ENCODE data around the gene LFNG. TPM values are rescaled to one million over a fixed set of nuclear protein-coding genes. Genes with fewer than 3 reads are reported as not detected.

LFNG gene
- total and polyA plus RNA-seq, 9 of the 15 experiments (the other 6 are each of a cell fraction or from before 2014, with no cell fraction given): 0.03 to 0.89 (median 0.25) TPM; not detected in 1

DNA sequence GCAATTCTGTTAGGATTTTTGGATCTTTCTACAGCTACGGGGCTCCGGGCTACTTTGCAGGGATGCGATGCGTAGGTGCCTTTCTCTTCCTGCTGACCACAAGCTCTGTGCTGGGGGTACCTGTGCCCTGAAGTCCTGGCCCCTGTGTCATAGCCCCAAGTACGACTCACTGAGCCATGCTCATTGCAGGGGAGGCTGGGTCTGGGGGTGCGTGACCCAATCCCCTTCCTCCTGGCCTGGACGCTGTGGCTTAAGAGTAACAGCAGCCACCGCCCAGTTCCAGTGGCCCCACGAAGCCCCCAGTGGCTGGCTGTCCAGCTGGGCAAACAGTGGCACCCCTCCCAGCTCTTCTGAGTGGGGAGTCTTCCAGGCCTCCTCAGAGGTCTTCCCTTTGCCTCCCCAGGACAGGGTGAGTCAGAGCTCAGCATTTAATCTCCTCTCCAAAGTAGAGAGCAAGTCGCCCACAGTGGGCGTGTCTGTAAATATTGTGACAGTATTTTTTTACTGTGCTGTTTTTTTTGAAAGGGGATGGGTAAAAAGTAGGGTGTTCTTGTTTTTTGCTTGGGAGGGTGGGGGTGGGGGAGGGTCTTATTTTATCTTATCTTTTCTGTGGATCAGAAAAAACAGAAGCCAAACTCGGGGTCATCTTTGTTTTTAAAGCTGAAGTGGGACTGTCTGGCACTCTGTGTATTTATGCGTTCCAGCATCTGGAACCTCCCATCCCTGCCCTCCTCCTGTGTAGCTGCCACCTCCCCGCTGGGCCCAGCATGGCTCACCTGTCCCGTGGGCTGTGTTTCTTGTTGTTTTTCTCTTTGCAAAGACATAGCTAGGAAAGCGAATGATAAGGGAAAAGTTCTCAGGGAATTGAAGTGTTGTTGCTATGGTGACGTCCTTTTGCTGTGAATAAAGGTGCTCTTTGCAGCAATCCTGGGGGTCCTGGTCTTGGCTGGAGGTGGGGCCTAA lies 8.2 kb downstream of the LFNG start (continued):
- TF ChIP-seq, protein P1, sequence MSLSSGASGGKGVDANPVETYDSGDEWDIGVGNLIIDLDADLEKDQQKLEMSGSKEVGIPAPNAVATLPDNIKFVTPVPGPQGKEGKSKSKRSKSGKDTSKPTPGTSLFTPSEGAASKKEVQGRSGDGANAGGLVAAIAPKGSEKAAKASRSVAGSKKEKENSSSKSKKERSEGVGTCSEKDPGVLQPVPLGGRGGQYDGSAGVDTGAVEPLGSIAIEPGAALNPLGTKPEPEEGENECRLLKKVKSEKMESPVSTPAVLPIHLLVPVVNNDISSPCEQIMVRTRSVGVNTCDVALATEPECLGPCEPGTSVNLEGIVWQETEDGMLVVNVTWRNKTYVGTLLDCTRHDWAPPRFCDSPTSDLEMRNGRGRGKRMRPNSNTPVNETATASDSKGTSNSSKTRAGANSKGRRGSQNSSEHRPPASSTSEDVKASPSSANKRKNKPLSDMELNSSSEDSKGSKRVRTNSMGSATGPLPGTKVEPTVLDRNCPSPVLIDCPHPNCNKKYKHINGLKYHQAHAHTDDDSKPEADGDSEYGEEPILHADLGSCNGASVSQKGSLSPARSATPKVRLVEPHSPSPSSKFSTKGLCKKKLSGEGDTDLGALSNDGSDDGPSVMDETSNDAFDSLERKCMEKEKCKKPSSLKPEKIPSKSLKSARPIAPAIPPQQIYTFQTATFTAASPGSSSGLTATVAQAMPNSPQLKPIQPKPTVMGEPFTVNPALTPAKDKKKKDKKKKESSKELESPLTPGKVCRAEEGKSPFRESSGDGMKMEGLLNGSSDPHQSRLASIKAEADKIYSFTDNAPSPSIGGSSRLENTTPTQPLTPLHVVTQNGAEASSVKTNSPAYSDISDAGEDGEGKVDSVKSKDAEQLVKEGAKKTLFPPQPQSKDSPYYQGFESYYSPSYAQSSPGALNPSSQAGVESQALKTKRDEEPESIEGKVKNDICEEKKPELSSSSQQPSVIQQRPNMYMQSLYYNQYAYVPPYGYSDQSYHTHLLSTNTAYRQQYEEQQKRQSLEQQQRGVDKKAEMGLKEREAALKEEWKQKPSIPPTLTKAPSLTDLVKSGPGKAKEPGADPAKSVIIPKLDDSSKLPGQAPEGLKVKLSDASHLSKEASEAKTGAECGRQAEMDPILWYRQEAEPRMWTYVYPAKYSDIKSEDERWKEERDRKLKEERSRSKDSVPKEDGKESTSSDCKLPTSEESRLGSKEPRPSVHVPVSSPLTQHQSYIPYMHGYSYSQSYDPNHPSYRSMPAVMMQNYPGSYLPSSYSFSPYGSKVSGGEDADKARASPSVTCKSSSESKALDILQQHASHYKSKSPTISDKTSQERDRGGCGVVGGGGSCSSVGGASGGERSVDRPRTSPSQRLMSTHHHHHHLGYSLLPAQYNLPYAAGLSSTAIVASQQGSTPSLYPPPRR (CRISPR knock-in tag; IDR thresholded peaks at IDR 0.05; ENCODE audit: borderline replicate concordance): no peak
- TF ChIP-seq ZKSCAN3 (CRISPR knock-in tag; IDR thresholded peaks at IDR 0.05) (no peak), NR2C2 (CRISPR knock-in tag; IDR thresholded peaks at IDR 0.05) (no peak), NR2C2 (tag; IDR thresholded peaks at IDR 0.05) (no peak), ZNF699 (CRISPR knock-in tag; IDR thresholded peaks at IDR 0.05; ENCODE audit: insufficient replicate concordance) (no peak), ZNF12 (CRISPR knock-in tag; IDR thresholded peaks at IDR 0.05) (no peak), CBFA2T3 (IDR thresholded peaks at IDR 0.05) (0 out of 2 replicates have a peak, but pooled peaks have one; percentile 13), NCOA6 (IDR thresholded peaks at IDR 0.05) (no peak), ZNF766 (CRISPR knock-in tag; conservative IDR thresholded peaks at IDR 0.05) (no peak)
- TF ChIP-seq, protein P2, sequence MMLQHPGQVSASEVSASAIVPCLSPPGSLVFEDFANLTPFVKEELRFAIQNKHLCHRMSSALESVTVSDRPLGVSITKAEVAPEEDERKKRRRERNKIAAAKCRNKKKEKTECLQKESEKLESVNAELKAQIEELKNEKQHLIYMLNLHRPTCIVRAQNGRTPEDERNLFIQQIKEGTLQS (IDR thresholded peaks at IDR 0.05): peak; percentile 79
- TF ChIP-seq, protein P2 (CRISPR knock-in tag; conservative IDR thresholded peaks at IDR 0.05): no peak
- TF ChIP-seq, protein P3, sequence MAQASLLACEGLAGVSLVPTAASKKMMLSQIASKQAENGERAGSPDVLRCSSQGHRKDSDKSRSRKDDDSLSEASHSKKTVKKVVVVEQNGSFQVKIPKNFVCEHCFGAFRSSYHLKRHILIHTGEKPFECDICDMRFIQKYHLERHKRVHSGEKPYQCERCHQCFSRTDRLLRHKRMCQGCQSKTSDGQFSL (CRISPR knock-in tag; IDR thresholded peaks at IDR 0.05): peak; percentile 38; the same call in 1 of the 2 replicates
- TF ChIP-seq, protein P3 (tag; IDR thresholded peaks at IDR 0.05): no peak
- TF ChIP-seq, protein P4, sequence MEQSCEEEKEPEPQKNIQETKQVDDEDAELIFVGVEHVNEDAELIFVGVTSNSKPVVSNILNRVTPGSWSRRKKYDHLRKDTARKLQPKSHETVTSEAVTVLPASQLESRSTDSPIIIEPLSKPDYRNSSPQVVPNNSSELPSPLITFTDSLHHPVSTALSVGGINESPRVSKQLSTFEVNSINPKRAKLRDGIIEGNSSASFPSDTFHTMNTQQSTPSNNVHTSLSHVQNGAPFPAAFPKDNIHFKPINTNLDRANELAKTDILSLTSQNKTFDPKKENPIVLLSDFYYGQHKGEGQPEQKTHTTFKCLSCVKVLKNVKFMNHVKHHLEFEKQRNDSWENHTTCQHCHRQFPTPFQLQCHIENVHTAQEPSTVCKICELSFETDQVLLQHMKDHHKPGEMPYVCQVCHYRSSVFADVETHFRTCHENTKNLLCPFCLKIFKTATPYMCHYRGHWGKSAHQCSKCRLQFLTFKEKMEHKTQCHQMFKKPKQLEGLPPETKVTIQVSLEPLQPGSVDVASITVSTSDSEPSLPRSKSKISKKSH (CRISPR knock-in tag; IDR thresholded peaks at IDR 0.05): no peak
